H7 (cell line): Measurements from ENCODE around the gene RGS18. TPM values are rescaled to one million over a fixed set of nuclear protein-coding genes. Genes with fewer than 3 reads are reported as not detected.
A peak's percentile ranks its signal among the peaks of the same experiment; 100 is the strongest.
"Not testable (repeated sequence)": the region's sequence is repeated elsewhere in the genome, so short reads cannot be mapped to it uniquely, and the experiment has no call there.

Source experiments
- DNase-seq: peaks from one replicate; pipeline ENCODE4 v3.0.0; 2012
- H3K27me3 ChIP-seq: 2 replicates; pipeline ENCODE4 v1.6.0; 2011; ENCODE audit warnings: mild to moderate bottlenecking, low read length; ENCODE audit not compliant: control insufficient read depth, insufficient read depth
- H3K36me3 ChIP-seq: replicated peaks from 2 replicates; pipeline ENCODE4 v1.5.1; 2011; ENCODE audit warnings: low read length; ENCODE audit not compliant: control insufficient read depth, insufficient read depth
- H3K4me3 ChIP-seq: 2 replicates; pipeline ENCODE4 v1.5.1; 2011; ENCODE audit warnings: low read depth, mild to moderate bottlenecking, control low read depth, low read length, moderate library complexity; ENCODE audit not compliant: insufficient read depth
- total RNA-seq: library from RNA; depleted of rRNA; stranded (reverse); fragments of >200 nt; shearing (Covaris generic); gene quantifications from 2 replicates; pipeline ENCODE4 v1.2.3, GENCODE V29; 2014; rRNA removed

RGS18 gene
- total RNA-seq, 1 experiment from 2014 or later: not detected

GRCh38 chr1:192183788-192184187 lies 25.5 kb downstream of the RGS18 start:
- Histone ChIP-seq H3K36me3 (no peaks in the 10 kb centered on the region), H3K4me3 (no peak overlapping the region), H3K27me3 (no peaks in the 10 kb centered on the region)
- DNase-seq: no peak

GRCh38 chr1:192186197-192186596 lies 27.9 kb downstream of the RGS18 start:
- Histone ChIP-seq H3K27me3 (no peaks in the 10 kb centered on the region), H3K36me3 (no peaks in the 10 kb centered on the region), H3K4me3 (no peak overlapping the region)
- DNase-seq: no peak

GRCh38 chr1:192190066-192190465 lies 31.8 kb downstream of the RGS18 start:
- Histone ChIP-seq H3K36me3 (no peaks in the 10 kb centered on the region), H3K4me3 (no peak overlapping the region), H3K27me3 (no peaks in the 10 kb centered on the region)
- DNase-seq: no peak

- no peaks in the 10 kb centered on the region for H3K27me3 ChIP-seq
- no peak for DNase-seq
- no peak overlapping the region for H3K4me3 ChIP-seq
- no peaks in the 10 kb centered on the region for H3K36me3 ChIP-seq
These were observed 43.0 kb downstream of the RGS18 start for GRCh38 chr1:192201303-192201702.

GRCh38 chr1:192224396-192224795 lies 66.1 kb downstream of the RGS18 start:
- Histone ChIP-seq H3K36me3 (no peaks in the 10 kb centered on the region), H3K4me3 (no peak overlapping the region), H3K27me3 (no peaks in the 10 kb centered on the region)
- no peak for DNase-seq

- H3K36me3 ChIP-seq: no peaks in the 10 kb centered on the region
- no peaks in the 10 kb centered on the region for H3K27me3 ChIP-seq
- no peak for DNase-seq
- no peak overlapping the region for H3K4me3 ChIP-seq
These were observed 66.6 kb downstream of the RGS18 start for GRCh38 chr1:192224846-192225245.

- no peaks in the 10 kb centered on the region for H3K36me3 ChIP-seq
- H3K27me3 ChIP-seq: no peaks in the 10 kb centered on the region
- no peak overlapping the region for H3K4me3 ChIP-seq
- DNase-seq: peak; percentile 2
These were observed 67.0 kb downstream of the RGS18 start for GRCh38 chr1:192225266-192225665.

GRCh38 chr1:192225703-192226102 lies 67.4 kb downstream of the RGS18 start:
- DNase-seq: no peak
- Histone ChIP-seq H3K36me3 (no peaks in the 10 kb centered on the region), H3K27me3 (no peaks in the 10 kb centered on the region), H3K4me3 (no peak overlapping the region)

- Histone ChIP-seq H3K27me3 (no peaks in the 10 kb centered on the region), H3K36me3 (no peaks in the 10 kb centered on the region), H3K4me3 (no peak overlapping the region)
- no peak for DNase-seq
These were observed 69.1 kb downstream of the RGS18 start for GRCh38 chr1:192227330-192227729.

- DNase-seq, H3K27me3 ChIP-seq, H3K4me3 ChIP-seq, H3K36me3 ChIP-seq: not testable (repeated sequence)
These were observed 69.7 kb downstream of the RGS18 start for GRCh38 chr1:192227980-192228379.

- no peaks in the 10 kb centered on the region for H3K27me3 ChIP-seq
- no peak for DNase-seq
- H3K36me3 ChIP-seq: no peaks in the 10 kb centered on the region
- no peak overlapping the region for H3K4me3 ChIP-seq
These were observed 74.7 kb downstream of the RGS18 start for GRCh38 chr1:192232817-192233417.

GRCh38 chr1:192235127-192235526 lies 76.9 kb downstream of the RGS18 start:
- no peak for DNase-seq
- Histone ChIP-seq H3K27me3 (no peaks in the 10 kb centered on the region), H3K4me3 (no peak overlapping the region), H3K36me3 (no peaks in the 10 kb centered on the region)

Other genes starting within 250 kb of the RGS18 start
- not detected in 2 replicates for gene RGS21, start 158.5 kb downstream of the RGS18 start, total RNA-seq